Measurements from ENCODE around the gene GIPC3.

The GIPC3 gene

GRCh38 chr19:3544058-3544376 is 41.3 kb upstream of the GIPC3 start:
- TF ChIP-seq RBAK (tag by site-specific recombination; IDR thresholded peaks at IDR 0.05) (no peak), ZNF280C (tag by site-specific recombination; IDR thresholded peaks at IDR 0.05) (no peak), ZNF114 (tag by site-specific recombination; IDR thresholded peaks at IDR 0.05) (no peak), REPIN1 (tag by site-specific recombination; IDR thresholded peaks at IDR 0.05; ENCODE audit: low read depth) (no peak), ZBTB10 (tag by site-specific recombination; IDR thresholded peaks at IDR 0.05) (no peak), ZNF169 (tag by site-specific recombination; IDR thresholded peaks at IDR 0.05) (no peak), FEZF1 (tag by site-specific recombination; IDR thresholded peaks at IDR 0.05) (no peak), ZNF707 (tag by site-specific recombination; IDR thresholded peaks at IDR 0.05) (no peak), ZNF248 (tag by site-specific recombination; IDR thresholded peaks at IDR 0.05) (no peak), SP2 (tag by site-specific recombination; IDR thresholded peaks at IDR 0.05) (no peak), ZNF311 (tag by site-specific recombination; IDR thresholded peaks at IDR 0.05; ENCODE audit: borderline replicate concordance) (no peak), HOXC10 (CRISPR knock-in tag; IDR thresholded peaks at IDR 0.05) (no peak), ZNF677 (tag by site-specific recombination; IDR thresholded peaks at IDR 0.05) (no peak), ZNF404 (tag by site-specific recombination; IDR thresholded peaks at IDR 0.05) (no peak), ZFHX2 (tag by site-specific recombination; conservative IDR thresholded peaks at IDR 0.05) (no peak), PATZ1 (tag by site-specific recombination; IDR thresholded peaks at IDR 0.05) (no peak), ZBTB21 (tag by site-specific recombination; IDR thresholded peaks at IDR 0.05) (no peak), ZNF350 (tag by site-specific recombination; IDR thresholded peaks at IDR 0.05) (no peak), HIC1 (tag by site-specific recombination; IDR thresholded peaks at IDR 0.05) (no peak)
- ChIA-PET POLR2A (no interaction called here), CTCF (interaction anchor here (0.6 to 1.6 kb wide), 2 partner anchors 23 to 40 kb away, joined by 3 to 5 read pairs; no protein-coding TSS in a partner anchor)
- Histone ChIP-seq H3K36me3 (ENCODE audit: control insufficient read depth in 2 of 2, insufficient read depth in 1 of 2, low read length in 2 of 2) (peaks cover 3 to 41% of the 10 kb centered on the region in 2 experiments; a peak in 2 of 3 replicates), H3K27ac (ENCODE audit: extremely low read depth, low read depth, low read length) (no peak overlapping the region), H3K9me3 (ENCODE audit: control insufficient read depth, insufficient read depth, low read depth, low read length) (no peaks in the 10 kb centered on the region), H3K4me1 (ENCODE audit: control insufficient read depth, insufficient read depth, low read length) (no peaks in the 10 kb centered on the region), H3K4me3 (ENCODE audit: low read depth, low read length) (no peak overlapping the region)
